G401 (cell line): Measurements from ENCODE around the gene NTF4. TPM values are rescaled to one million over a fixed set of nuclear protein-coding genes. Genes with fewer than 3 reads are reported as not detected.
A peak's percentile ranks its signal among the peaks of the same experiment; 100 is the strongest.
"Not testable (repeated sequence)": the region's sequence is repeated elsewhere in the genome, so short reads cannot be mapped to it uniquely, and the experiment has no call there.

ENCODE experiments used
- DNase-seq: peaks from one replicate; pipeline ENCODE4 v3.0.0-alpha.2; 2015; ENCODE audit warnings: low spot score
- in situ Hi-C: cut with HindIII; loops from 2 replicates; pipeline ENCODE4 v1.10.0; 2016; ENCODE audit warnings: low sequenced_read_pairs, mixed read lengths
- total RNA-seq: library from RNA; depleted of rRNA; stranded (reverse); fragments of >200 nt; shearing (Covaris generic); gene quantifications from 2 replicates; pipeline ENCODE4 v1.2.3, GENCODE V29; 2014

Gene NTF4
- total RNA-seq, 1 experiment from 2014 or later: 11.5 TPM

- DNase-seq, in situ Hi-C loops: not testable (repeated sequence)
Measured at GRCh38 chr19:49030323-49030722, 34.3 kb downstream of the NTF4 start.

GRCh38 chr19:49029749-49030148 is 34.9 kb downstream of the NTF4 start:
- in situ Hi-C loops: not testable (repeated sequence)

GRCh38 chr19:49028686-49029085 is 35.9 kb downstream of the NTF4 start:
- DNase-seq, in situ Hi-C loops: not testable (repeated sequence)

More at GRCh38 chr19:49029749-49030148, 34.9 kb downstream of the NTF4 start:
- not testable (repeated sequence) for DNase-seq

- DNase-seq, in situ Hi-C loops: not testable (repeated sequence)
Measured at GRCh38 chr19:49025599-49025998, 39.0 kb downstream of the NTF4 start.

GRCh38 chr19:49025088-49025487 is 39.5 kb downstream of the NTF4 start:
- in situ Hi-C loops, DNase-seq: not testable (repeated sequence)

- in situ Hi-C loops, DNase-seq: not testable (repeated sequence)
Measured at GRCh38 chr19:49024233-49024632, 40.4 kb downstream of the NTF4 start, which contains the start of gene CGB3. Gene CGB3, minus strand, starts transcription at chr19:49024333. Its CDS starts 362 bp downstream, at chr19:49023971.

- no peak for DNase-seq
Measured at GRCh38 chr19:49022116-49022515, 42.5 kb downstream of the NTF4 start.

GRCh38 chr19:49020931-49021895 is 43.4 kb downstream of the NTF4 start:
- no peak for DNase-seq

More at GRCh38 chr19:49022116-49022515, 42.5 kb downstream of the NTF4 start:
- in situ Hi-C loops: no loop called here

GRCh38 chr19:49020342-49020741 is 44.3 kb downstream of the NTF4 start:
- no peak for DNase-seq
- in situ Hi-C loops: no loop called here

More at GRCh38 chr19:49020931-49021895, 43.4 kb downstream of the NTF4 start:
- in situ Hi-C loops: no loop called here

- DNase-seq: no peak
- in situ Hi-C loops: no loop called here
Measured at GRCh38 chr19:49019242-49019932, 45.2 kb downstream of the NTF4 start.

- in situ Hi-C loops, DNase-seq: not testable (repeated sequence)
Measured at GRCh38 chr19:49018388-49019241, 46.0 kb downstream of the NTF4 start.

GRCh38 chr19:49017666-49018351 is 46.8 kb downstream of the NTF4 start:
- peak; percentile 15 for DNase-seq
- in situ Hi-C loops: no loop called here

- in situ Hi-C loops: no loop called here
- no peak for DNase-seq
Measured at GRCh38 chr19:49017041-49017665, 47.5 kb downstream of the NTF4 start, which contains the start of gene LHB. Gene LHB, minus strand, starts transcription at chr19:49017091. Its CDS starts 10 bp downstream, at chr19:49017081.

GRCh38 chr19:49016067-49016839 is 48.4 kb downstream of the NTF4 start:
- DNase-seq: no peak
- in situ Hi-C loops: no loop called here

GRCh38 chr19:49014870-49015255 is 49.8 kb downstream of the NTF4 start:
- in situ Hi-C loops: no loop called here
- DNase-seq: no peak

- in situ Hi-C loops: no loop called here
- DNase-seq: no peak
Measured at GRCh38 chr19:49014123-49014869, 50.3 kb downstream of the NTF4 start.
